HG02840 (cell line): ENCODE data around the gene UGT3A1.

Experiments
- ATAC-seq: cut with Tn5 transposase; IDR thresholded peaks from one replicate; pipeline ENCODE4 v1.9.1; 2021; ENCODE audit warnings: mild to moderate bottlenecking, moderate library complexity, moderate number of reproducible peaks; ENCODE audit not compliant: unreplicated experiment, low FRiP score

UGT3A1 gene

GRCh38 chr5:35921930-35922329, 69.3 kb downstream of the UGT3A1 start:
- no peak for ATAC-seq

GRCh38 chr5:35920890-35921289, 70.3 kb downstream of the UGT3A1 start:
- ATAC-seq, result no peak

GRCh38 chr5:35919191-35919590, 72.0 kb downstream of the UGT3A1 start:
- ATAC-seq, result no peak

GRCh38 chr5:35908814-35909213, 82.4 kb downstream of the UGT3A1 start:
- ATAC-seq, result no peak

GRCh38 chr5:35908228-35908627, 83.0 kb downstream of the UGT3A1 start:
- no peak for ATAC-seq

- ATAC-seq, result no peak
These were observed 86.6 kb downstream of the UGT3A1 start for GRCh38 chr5:35904443-35905132.

GRCh38 chr5:35903631-35904203, 87.5 kb downstream of the UGT3A1 start:
- no peak for ATAC-seq

- no peak for ATAC-seq
These were observed 89.0 kb downstream of the UGT3A1 start for GRCh38 chr5:35902046-35902672.
